ENCODE measurements around the gene PPP1R36. TPM values are rescaled to one million over a fixed set of nuclear protein-coding genes. Genes with fewer than 3 reads are reported as not detected.
"Not testable (repeated sequence)": the region's sequence is repeated elsewhere in the genome, so short reads cannot be mapped to it uniquely, and the experiment has no call there.

The PPP1R36 gene
- polyA plus RNA-seq, 3 donors, result 0.38 TPM; not detected in 2

GRCh38 chr14:64614166-64614565 is 64.4 kb downstream of the PPP1R36 start:
- Histone ChIP-seq H4K20me1 (ENCODE audit: insufficient read depth, low read length) (no peaks in the 10 kb centered on the region), H3K4me2 (replicated peaks; ENCODE audit: extremely low read depth, low read length, poor library complexity, severe bottlenecking) (no peak overlapping the region), H3K27me3 (ENCODE audit: control insufficient read depth in 2 of 2, insufficient read depth in 2 of 2, low read length in 2 of 2) (no peaks in the 10 kb centered on the region), H3K4me1 (ENCODE audit: control insufficient read depth in 1 of 2, insufficient read depth in 2 of 2, low read length in 2 of 2) (no peaks in the 10 kb centered on the region), H3K79me2 (ENCODE audit: insufficient read depth, low read length) (no peaks in the 10 kb centered on the region), H3K9ac (ENCODE audit: insufficient read depth, low read length, poor library complexity, severe bottlenecking) (no peak overlapping the region), H3K27ac (ENCODE audit: low read depth in 1 of 2, low read length in 2 of 2) (no peak overlapping the region), H3K4me3 (replicated peaks in 1 of 3; ENCODE audit: low read depth in 2 of 3, low read length in 3 of 3) (no peak overlapping the region), H3K36me3 (replicated peaks in 1 of 2; ENCODE audit: control insufficient read depth in 1 of 2, insufficient read depth in 2 of 2, low read length in 2 of 2) (no peaks in the 10 kb centered on the region), H3K9me3 (replicated peaks in 1 of 2; ENCODE audit: control insufficient read depth in 1 of 2, insufficient read depth in 1 of 2, low read length in 2 of 2) (no peaks in the 10 kb centered on the region), H2AFZ (ENCODE audit: insufficient read depth, low read depth, low read length, poor library complexity, severe bottlenecking) (no peak overlapping the region)
- Mint-ChIP-seq H3K4me3 (no peak overlapping the region), H3K27me3 (ENCODE audit: low read depth in 3 of 3) (peaks cover 0 to 2% (median 1%) of the 10 kb centered on the region in 3 donors), H3K4me1 (no peaks in the 10 kb centered on the region), H3K36me3 (no peaks in the 10 kb centered on the region), H3K9me3 (no peaks in the 10 kb centered on the region), H3K27ac (no peak overlapping the region)
- intact Hi-C loops (cut with micrococcal nuclease), result no loop called here
- TF ChIP-seq CTCF (IDR thresholded peaks at IDR 0.05), result no peak
- no CpG with 5 or more reads among the region's 2 CpGs for WGBS (ENCODE audit: insufficient coverage)
- DNase-seq, result no peak

GRCh38 chr14:64614805-64615391 is 65.1 kb downstream of the PPP1R36 start:
- 84% methylated on average over 6 of the region's 7 CpGs for WGBS (ENCODE audit: insufficient coverage)
- Mint-ChIP-seq H3K4me1 (no peaks in the 10 kb centered on the region), H3K27ac (peak overlapping the region in 1 of 7 donors; percentile 33), H3K27me3 (ENCODE audit: low read depth in 3 of 3) (peaks cover 1 to 3% (median 2%) of the 10 kb centered on the region in 3 donors), H3K4me3 (no peak overlapping the region), H3K9me3 (peaks cover 0 to 3% (median 0%) of the 10 kb centered on the region in 7 donors), H3K36me3 (no peaks in the 10 kb centered on the region)
- no peaks in the 10 kb centered on the region for H3K4me1 ChIP-seq (ENCODE audit: control insufficient read depth in 1 of 2, insufficient read depth in 2 of 2, low read length in 2 of 2)
- intact Hi-C loops (cut with micrococcal nuclease), result no loop called here
- H3K27ac ChIP-seq (ENCODE audit: low read depth in 1 of 2, low read length in 2 of 2), result no peak overlapping the region
- TF ChIP-seq CTCF (IDR thresholded peaks at IDR 0.05), result no peak
- no peaks in the 10 kb centered on the region for H3K79me2 ChIP-seq (ENCODE audit: insufficient read depth, low read length)
- no peak overlapping the region for H3K9ac ChIP-seq (ENCODE audit: insufficient read depth, low read length, poor library complexity, severe bottlenecking)
- no peak overlapping the region for H3K4me3 ChIP-seq (replicated peaks in 1 of 3; ENCODE audit: low read depth in 2 of 3, low read length in 3 of 3)
- no peaks in the 10 kb centered on the region for H3K36me3 ChIP-seq (replicated peaks in 1 of 2; ENCODE audit: control insufficient read depth in 1 of 2, insufficient read depth in 2 of 2, low read length in 2 of 2)
- H3K27me3 ChIP-seq (ENCODE audit: control insufficient read depth in 2 of 2, insufficient read depth in 2 of 2, low read length in 2 of 2), result no peaks in the 10 kb centered on the region
- no peak overlapping the region for H3K4me2 ChIP-seq (replicated peaks; ENCODE audit: extremely low read depth, low read length, poor library complexity, severe bottlenecking)
- DNase-seq, result no peak
- H4K20me1 ChIP-seq (ENCODE audit: insufficient read depth, low read length), result no peaks in the 10 kb centered on the region
- no peaks in the 10 kb centered on the region for H3K9me3 ChIP-seq (replicated peaks in 1 of 2; ENCODE audit: control insufficient read depth in 1 of 2, insufficient read depth in 1 of 2, low read length in 2 of 2)
- H2AFZ ChIP-seq (ENCODE audit: insufficient read depth, low read depth, low read length, poor library complexity, severe bottlenecking), result no peak overlapping the region

GRCh38 chr14:64617872-64618408 is 68.2 kb downstream of the PPP1R36 start:
- H3K9ac ChIP-seq (ENCODE audit: insufficient read depth, low read length, poor library complexity, severe bottlenecking); H3K27me3 ChIP-seq (ENCODE audit: control insufficient read depth in 2 of 2, insufficient read depth in 2 of 2, low read length in 2 of 2); H3K9me3 ChIP-seq (replicated peaks in 1 of 2; ENCODE audit: control insufficient read depth in 1 of 2, insufficient read depth in 1 of 2, low read length in 2 of 2); H2AFZ ChIP-seq (ENCODE audit: insufficient read depth, low read depth, low read length, poor library complexity, severe bottlenecking); H3K36me3 ChIP-seq (replicated peaks in 1 of 2; ENCODE audit: control insufficient read depth in 1 of 2, insufficient read depth in 2 of 2, low read length in 2 of 2); H3K4me1 ChIP-seq (ENCODE audit: control insufficient read depth in 1 of 2, insufficient read depth in 2 of 2, low read length in 2 of 2); H3K4me2 ChIP-seq (replicated peaks; ENCODE audit: extremely low read depth, low read length, poor library complexity, severe bottlenecking); H3K36me3 Mint-ChIP-seq; H3K4me1 Mint-ChIP-seq; H3K4me3 ChIP-seq (replicated peaks in 1 of 3; ENCODE audit: low read depth in 2 of 3, low read length in 3 of 3); H4K20me1 ChIP-seq (ENCODE audit: insufficient read depth, low read length); H3K4me3 Mint-ChIP-seq; intact Hi-C loops (cut with micrococcal nuclease); H3K27ac ChIP-seq (ENCODE audit: low read depth in 1 of 2, low read length in 2 of 2); H3K79me2 ChIP-seq (ENCODE audit: insufficient read depth, low read length); DNase-seq; H3K27me3 Mint-ChIP-seq (ENCODE audit: low read depth in 3 of 3); H3K9me3 Mint-ChIP-seq: not testable (repeated sequence)
- WGBS (ENCODE audit: insufficient coverage), result 70% methylated on average over 1 of the region's 8 CpGs
- H3K27ac Mint-ChIP-seq, result peak overlapping the region in 1 of 7 donors; percentile 45
